ENCODE results near the gene SRA1.
A peak's percentile ranks its signal among the peaks of the same experiment; 100 is the strongest.

Gene SRA1

GRCh38 chr5:140555747-140556312 is 1.4 kb downstream of the SRA1 start:
- H3K27me3 Mint-ChIP-seq, result no peaks in the 10 kb centered on the region
- ATAC-seq (replicated peaks) (no peak), DNase-seq (no peak)
- H3K4me1 Mint-ChIP-seq (ENCODE audit: low read depth in 2 of 2), result peaks cover 38 to 52% of the 10 kb centered on the region in 2 donors
- H3K36me3 Mint-ChIP-seq (ENCODE audit: insufficient read depth), result peaks cover 15% of the 10 kb centered on the region
- H3K9me3 Mint-ChIP-seq, result no peaks in the 10 kb centered on the region
- peak overlapping the region; percentile 96 to 97 for H3K27ac Mint-ChIP-seq
- peak overlapping the region; percentile 91 to 94 for H3K4me3 Mint-ChIP-seq

- peaks cover 38 to 61% of the 10 kb centered on the region in 2 donors for H3K4me1 Mint-ChIP-seq (ENCODE audit: low read depth in 2 of 2)
- H3K4me3 Mint-ChIP-seq, result peak overlapping the region in 1 of 2 donors; percentile 6
- no peak for ATAC-seq (replicated peaks)
Measured at GRCh38 chr5:140554454-140554853, 2.8 kb downstream of the SRA1 start.

GRCh38 chr5:140553657-140554056 is 3.6 kb downstream of the SRA1 start:
- H3K36me3 Mint-ChIP-seq (ENCODE audit: insufficient read depth), result peaks cover 26% of the 10 kb centered on the region

More at GRCh38 chr5:140554454-140554853, 2.8 kb downstream of the SRA1 start:
- DNase-seq, result no peak
- H3K27ac Mint-ChIP-seq, result peak overlapping the region; percentile 96 to 97
- H3K27me3 Mint-ChIP-seq, result no peaks in the 10 kb centered on the region
- H3K9me3 Mint-ChIP-seq, result no peaks in the 10 kb centered on the region
- peaks cover 21% of the 10 kb centered on the region for H3K36me3 Mint-ChIP-seq (ENCODE audit: insufficient read depth)

GRCh38 chr5:140551872-140552271 is 5.4 kb downstream of the SRA1 start:
- DNase-seq (no peak), ATAC-seq (replicated peaks) (no peak)
- Mint-ChIP-seq H3K4me1 (ENCODE audit: low read depth in 2 of 2) (peaks cover 38 to 70% of the 10 kb centered on the region in 2 donors), H3K4me3 (no peak overlapping the region), H3K27me3 (no peaks in the 10 kb centered on the region), H3K9me3 (no peaks in the 10 kb centered on the region), H3K27ac (peak overlapping the region in 1 of 2 donors; percentile 51), H3K36me3 (ENCODE audit: insufficient read depth) (peaks cover 40% of the 10 kb centered on the region)

More at GRCh38 chr5:140553657-140554056, 3.6 kb downstream of the SRA1 start:
- ATAC-seq (replicated peaks) (no peak), DNase-seq (no peak)
- peaks cover 44 to 67% of the 10 kb centered on the region in 2 donors for H3K4me1 Mint-ChIP-seq (ENCODE audit: low read depth in 2 of 2)
- H3K9me3 Mint-ChIP-seq, result no peaks in the 10 kb centered on the region
- no peak overlapping the region for H3K4me3 Mint-ChIP-seq
- no peaks in the 10 kb centered on the region for H3K27me3 Mint-ChIP-seq
- peak overlapping the region; percentile 96 to 97 for H3K27ac Mint-ChIP-seq

GRCh38 chr5:140550147-140551079 is 6.9 kb downstream of the SRA1 start:
- ATAC-seq (replicated peaks), result no peak

GRCh38 chr5:140549237-140550144 is 7.8 kb downstream of the SRA1 start:
- Mint-ChIP-seq H3K27me3 (no peaks in the 10 kb centered on the region), H3K4me1 (ENCODE audit: low read depth in 2 of 2) (peaks cover 22 to 48% of the 10 kb centered on the region in 2 donors), H3K4me3 (peak overlapping the region; percentile 18 to 83), H3K36me3 (ENCODE audit: insufficient read depth) (peaks cover 50% of the 10 kb centered on the region), H3K27ac (peak overlapping the region; percentile 87 to 91), H3K9me3 (no peaks in the 10 kb centered on the region)
- ATAC-seq (replicated peaks) (no peak), DNase-seq (no peak)

More at GRCh38 chr5:140550147-140551079, 6.9 kb downstream of the SRA1 start:
- no peaks in the 10 kb centered on the region for H3K27me3 Mint-ChIP-seq
- H3K36me3 Mint-ChIP-seq (ENCODE audit: insufficient read depth), result peaks cover 51% of the 10 kb centered on the region
- no peaks in the 10 kb centered on the region for H3K9me3 Mint-ChIP-seq
- H3K4me1 Mint-ChIP-seq (ENCODE audit: low read depth in 2 of 2), result peaks cover 27 to 57% of the 10 kb centered on the region in 2 donors
- peak overlapping the region in 1 of 2 donors; percentile 51 for H3K27ac Mint-ChIP-seq
- H3K4me3 Mint-ChIP-seq, result no peak overlapping the region
- DNase-seq, result no peak

GRCh38 chr5:140548791-140549190 is 8.5 kb downstream of the SRA1 start:
- Mint-ChIP-seq H3K4me1 (ENCODE audit: low read depth in 2 of 2) (peaks cover 19 to 41% of the 10 kb centered on the region in 2 donors), H3K27me3 (no peaks in the 10 kb centered on the region), H3K36me3 (ENCODE audit: insufficient read depth) (peaks cover 56% of the 10 kb centered on the region), H3K9me3 (no peaks in the 10 kb centered on the region), H3K27ac (peak overlapping the region; percentile 87 to 91), H3K4me3 (peak overlapping the region; percentile 70 to 83)
- no peak for DNase-seq
- ATAC-seq (replicated peaks), result no peak

GRCh38 chr5:140548300-140548688 is 9.0 kb downstream of the SRA1 start:
- no peak for ATAC-seq (replicated peaks)
- Mint-ChIP-seq H3K36me3 (ENCODE audit: insufficient read depth) (peaks cover 56% of the 10 kb centered on the region), H3K27me3 (no peaks in the 10 kb centered on the region)

GRCh38 chr5:140547508-140548299 is 9.6 kb downstream of the SRA1 start, which contains the start of gene EIF4EBP3:
TSS of gene EIF4EBP3 (plus strand) at chr5:140547662. CDS start at chr5:140547738, 76 bp downstream.
- Mint-ChIP-seq H3K4me1 (ENCODE audit: low read depth in 2 of 2) (peaks cover 9 to 30% of the 10 kb centered on the region in 2 donors), H3K4me3 (peak within 1 kb of the TSS; percentile 70 to 83), H3K27ac (peak within 1 kb of the TSS; percentile 87 to 91), H3K27me3 (no peaks in the 10 kb centered on the region), H3K9me3 (no peaks in the 10 kb centered on the region), H3K36me3 (ENCODE audit: insufficient read depth) (peaks cover 59% of the 10 kb centered on the region)
- peak; percentile 81 to 85 (median 82) for DNase-seq
- peak; percentile 98 for ATAC-seq (replicated peaks)

More at GRCh38 chr5:140548300-140548688, 9.0 kb downstream of the SRA1 start:
- Mint-ChIP-seq H3K9me3 (no peaks in the 10 kb centered on the region), H3K4me3 (peak overlapping the region; percentile 70 to 83), H3K27ac (peak overlapping the region; percentile 87 to 91), H3K4me1 (ENCODE audit: low read depth in 2 of 2) (peaks cover 14 to 36% of the 10 kb centered on the region in 2 donors)
- no peak for DNase-seq

- H3K4me1 Mint-ChIP-seq (ENCODE audit: low read depth in 2 of 2), result peaks cover 9 to 30% of the 10 kb centered on the region in 2 donors
Measured at GRCh38 chr5:140546851-140547507, 10.3 kb downstream of the SRA1 start.

GRCh38 chr5:140545606-140546005 is 11.7 kb downstream of the SRA1 start:
- Mint-ChIP-seq H3K4me3 (no peak overlapping the region), H3K4me1 (ENCODE audit: low read depth in 2 of 2) (peaks cover 9 to 22% of the 10 kb centered on the region in 2 donors), H3K9me3 (no peaks in the 10 kb centered on the region), H3K27ac (peak overlapping the region; percentile 87 to 91), H3K36me3 (ENCODE audit: insufficient read depth) (peaks cover 64% of the 10 kb centered on the region), H3K27me3 (no peaks in the 10 kb centered on the region)
- no peak for ATAC-seq (replicated peaks)
- no peak for DNase-seq

More at GRCh38 chr5:140546851-140547507, 10.3 kb downstream of the SRA1 start:
- no peaks in the 10 kb centered on the region for H3K27me3 Mint-ChIP-seq
- DNase-seq, result no peak
- H3K27ac Mint-ChIP-seq, result peak overlapping the region; percentile 87 to 91
- H3K36me3 Mint-ChIP-seq (ENCODE audit: insufficient read depth), result peaks cover 63% of the 10 kb centered on the region
- ATAC-seq (replicated peaks), result no peak
- H3K9me3 Mint-ChIP-seq, result no peaks in the 10 kb centered on the region
- peak overlapping the region; percentile 70 to 83 for H3K4me3 Mint-ChIP-seq

- no peaks in the 10 kb centered on the region for H3K9me3 Mint-ChIP-seq
- ATAC-seq (replicated peaks) (no peak), DNase-seq (no peak)
- peaks cover 63% of the 10 kb centered on the region for H3K36me3 Mint-ChIP-seq (ENCODE audit: insufficient read depth)
- H3K4me3 Mint-ChIP-seq, result no peak overlapping the region
- H3K27ac Mint-ChIP-seq, result no peak overlapping the region
- H3K27me3 Mint-ChIP-seq, result no peaks in the 10 kb centered on the region
- H3K4me1 Mint-ChIP-seq (ENCODE audit: low read depth in 2 of 2), result peaks cover 9 to 20% of the 10 kb centered on the region in 2 donors
Measured at GRCh38 chr5:140544986-140545385, 12.3 kb downstream of the SRA1 start.

Measured in effector memory CD8-positive, alpha-beta T cell (primary cell).